Measurements from ENCODE around the gene SCG5. TPM values are rescaled to one million over a fixed set of nuclear protein-coding genes. Genes with fewer than 3 reads are reported as not detected.

SCG5 gene
- total RNA-seq, 2 donors from 2014 or later = 10.9 to 17.2 TPM

- H3K4me1 Mint-ChIP-seq = peaks cover 15% of the 10 kb centered on the region
- Histone ChIP-seq H3K4me3 (ENCODE audit: low read length) (no peak overlapping the region), H3K36me3 (ENCODE audit: control insufficient read depth, insufficient read depth, low read length) (no peaks in the 10 kb centered on the region), H3K9ac (ENCODE audit: extremely low read depth, low read length, poor library complexity, severe bottlenecking) (no peak overlapping the region), H3K27me3 (ENCODE audit: control insufficient read depth, insufficient read depth, low read length, poor library complexity, severe bottlenecking) (no peaks in the 10 kb centered on the region), H3K9me3 (ENCODE audit: control insufficient read depth, low read length) (peaks cover 13% of the 10 kb centered on the region), H3K27ac (ENCODE audit: low read depth, low read length) (no peak overlapping the region), H3K4me1 (ENCODE audit: control insufficient read depth, insufficient read depth, low read length) (no peaks in the 10 kb centered on the region)
- 96% methylated on average over 2 of the region's 2 CpGs; no CpG with 5 or more reads in 1 of the 2 experiments for WGBS, 2 experiments (ENCODE audit: insufficient coverage in 1 of 2, insufficient read length in 1 of 2)
- no peak overlapping the region for H3K4me3 Mint-ChIP-seq
- H3K27me3 Mint-ChIP-seq (ENCODE audit: insufficient read depth) = peaks cover 6% of the 10 kb centered on the region
- H3K27ac Mint-ChIP-seq = no peak overlapping the region
- TF ChIP-seq CTCF (conservative IDR thresholded peaks at IDR 0.05) = no peak
- peaks cover 3% of the 10 kb centered on the region for H3K36me3 Mint-ChIP-seq (ENCODE audit: low read depth)
- H3K9me3 Mint-ChIP-seq = peaks cover 21% of the 10 kb centered on the region
- no peak for DNase-seq
These were observed 94.6 kb downstream of the SCG5 start for GRCh38 chr15:32735989-32736700.

- Mint-ChIP-seq H3K4me3 (no peak overlapping the region), H3K9me3 (peaks cover 26% of the 10 kb centered on the region), H3K27ac (no peak overlapping the region), H3K36me3 (ENCODE audit: low read depth) (peaks cover 3% of the 10 kb centered on the region), H3K27me3 (ENCODE audit: insufficient read depth) (peaks cover 3% of the 10 kb centered on the region), H3K4me1 (peaks cover 15% of the 10 kb centered on the region)
- no peak overlapping the region for H3K27ac ChIP-seq (ENCODE audit: low read depth, low read length)
- H3K9me3 ChIP-seq (ENCODE audit: control insufficient read depth, low read length) = peaks cover 18% of the 10 kb centered on the region
- no peak for DNase-seq
- H3K4me3 ChIP-seq (ENCODE audit: low read length) = no peak overlapping the region
- no peak overlapping the region for H3K9ac ChIP-seq (ENCODE audit: extremely low read depth, low read length, poor library complexity, severe bottlenecking)
- TF ChIP-seq CTCF (conservative IDR thresholded peaks at IDR 0.05) = no peak
- no peaks in the 10 kb centered on the region for H3K4me1 ChIP-seq (ENCODE audit: control insufficient read depth, insufficient read depth, low read length)
- H3K27me3 ChIP-seq (ENCODE audit: control insufficient read depth, insufficient read depth, low read length, poor library complexity, severe bottlenecking) = no peaks in the 10 kb centered on the region
- WGBS, 2 experiments (ENCODE audit: insufficient coverage in 1 of 2, insufficient read length in 1 of 2) = 98 to 100% methylated on average over 1 to 2 of the region's 2 CpGs
- H3K36me3 ChIP-seq (ENCODE audit: control insufficient read depth, insufficient read depth, low read length) = no peaks in the 10 kb centered on the region
These were observed 95.2 kb downstream of the SCG5 start for GRCh38 chr15:32736701-32737061.

GRCh38 chr15:32737304-32737703 lies 95.8 kb downstream of the SCG5 start:
- H3K27me3 ChIP-seq (ENCODE audit: control insufficient read depth, insufficient read depth, low read length, poor library complexity, severe bottlenecking) = no peaks in the 10 kb centered on the region
- no peaks in the 10 kb centered on the region for H3K4me1 ChIP-seq (ENCODE audit: control insufficient read depth, insufficient read depth, low read length)
- H3K9me3 ChIP-seq (ENCODE audit: control insufficient read depth, low read length) = peaks cover 24% of the 10 kb centered on the region
- H3K36me3 ChIP-seq (ENCODE audit: control insufficient read depth, insufficient read depth, low read length) = no peaks in the 10 kb centered on the region
- no peak for DNase-seq
- Mint-ChIP-seq H3K27ac (no peak overlapping the region), H3K4me3 (no peak overlapping the region), H3K9me3 (peaks cover 26% of the 10 kb centered on the region), H3K36me3 (ENCODE audit: low read depth) (peaks cover 3% of the 10 kb centered on the region), H3K27me3 (ENCODE audit: insufficient read depth) (peaks cover 2% of the 10 kb centered on the region), H3K4me1 (peaks cover 15% of the 10 kb centered on the region)
- 93% methylated on average over 4 of the region's 4 CpGs; no CpG with 5 or more reads in 1 of the 2 experiments for WGBS, 2 experiments (ENCODE audit: insufficient coverage in 1 of 2, insufficient read length in 1 of 2)
- H3K4me3 ChIP-seq (ENCODE audit: low read length) = no peak overlapping the region
- no peak overlapping the region for H3K27ac ChIP-seq (ENCODE audit: low read depth, low read length)
- H3K9ac ChIP-seq (ENCODE audit: extremely low read depth, low read length, poor library complexity, severe bottlenecking) = no peak overlapping the region
- TF ChIP-seq CTCF (conservative IDR thresholded peaks at IDR 0.05) = no peak
